ENCODE data around the gene ARID1B. TPM values are rescaled to one million over a fixed set of nuclear protein-coding genes. Genes with fewer than 3 reads are reported as not detected.

ARID1B gene
- total RNA-seq, 1 experiment from 2014 or later, result 60.3 TPM

GRCh38 chr6:156872903-156873302 lies 95.7 kb downstream of the ARID1B start:
- Mint-ChIP-seq H3K36me3 (no peaks in the 10 kb centered on the region), H3K27me3 (ENCODE audit: low read depth) (no peaks in the 10 kb centered on the region), H3K9me3 (no peaks in the 10 kb centered on the region), H3K27ac (peak overlapping the region; percentile 55), H3K4me3 (no peak overlapping the region), H3K4me1 (peaks cover 71% of the 10 kb centered on the region)
- ChIA-PET POLR2A (no interaction called here), CTCF (no interaction called here)
- ATAC-seq, result no peak
- TF ChIP-seq IRF2 (CRISPR knock-in tag; IDR thresholded peaks at IDR 0.05; ENCODE audit: borderline replicate concordance, low read depth) (no peak), SP1 (CRISPR knock-in tag; conservative IDR thresholded peaks at IDR 0.05) (no peak), STAT6 (CRISPR knock-in tag; conservative IDR thresholded peaks at IDR 0.05; ENCODE audit: low read depth) (no peak), E2F4 (CRISPR knock-in tag; IDR thresholded peaks at IDR 0.05; ENCODE audit: borderline replicate concordance, low read depth) (no peak), JUN (CRISPR knock-in tag; IDR thresholded peaks at IDR 0.05) (no peak), ZNF416 (CRISPR knock-in tag; IDR thresholded peaks at IDR 0.05) (no peak), NFE2L1 (CRISPR knock-in tag; IDR thresholded peaks at IDR 0.05) (no peak), IRF1 (CRISPR knock-in tag; IDR thresholded peaks at IDR 0.05) (no peak), CDX4 (CRISPR knock-in tag; IDR thresholded peaks at IDR 0.05; ENCODE audit: borderline replicate concordance) (no peak), GABPB1 (CRISPR knock-in tag; IDR thresholded peaks at IDR 0.05) (no peak), ZNF425 (CRISPR knock-in tag; conservative IDR thresholded peaks at IDR 0.05) (no peak), FOXJ3 (CRISPR knock-in tag; IDR thresholded peaks at IDR 0.05; ENCODE audit: borderline replicate concordance) (no peak), E2F1 (CRISPR knock-in tag; IDR thresholded peaks at IDR 0.05) (no peak), ETV6 (CRISPR knock-in tag; IDR thresholded peaks at IDR 0.05) (no peak), TCF7 (CRISPR knock-in tag; IDR thresholded peaks at IDR 0.05; ENCODE audit: low read depth) (no peak), OVOL2 (CRISPR knock-in tag; IDR thresholded peaks at IDR 0.05; ENCODE audit: borderline replicate concordance) (no peak)
- no peak for DNase-seq (ENCODE audit: low spot score)

- no peak overlapping the region for H3K4me3 Mint-ChIP-seq
- CTCF ChIA-PET, result no interaction called here
- ATAC-seq (no peak; the same call in 1 of the 2 replicates), DNase-seq (ENCODE audit: low spot score) (no peak)
- POLR2A ChIA-PET, result interaction anchor here (1.0 kb wide), 1 partner anchor 147 kb away, joined by 3 read pairs; no protein-coding TSS in a partner anchor
- no peaks in the 10 kb centered on the region for H3K36me3 Mint-ChIP-seq
- no peaks in the 10 kb centered on the region for H3K9me3 Mint-ChIP-seq
- H3K27ac Mint-ChIP-seq, result peak overlapping the region; percentile 55
- peaks cover 69% of the 10 kb centered on the region for H3K4me1 Mint-ChIP-seq
- H3K27me3 Mint-ChIP-seq (ENCODE audit: low read depth), result no peaks in the 10 kb centered on the region
- TF ChIP-seq FOXP1 (CRISPR knock-in tag; IDR thresholded peaks at IDR 0.05; ENCODE audit: borderline replicate concordance) (no peak), MLX (CRISPR knock-in tag; IDR thresholded peaks at IDR 0.05) (no peak), GABPB1 (CRISPR knock-in tag; IDR thresholded peaks at IDR 0.05) (no peak), ATF3 (CRISPR knock-in tag; conservative IDR thresholded peaks at IDR 0.05) (no peak), SMAD3 (CRISPR knock-in tag; IDR thresholded peaks at IDR 0.05; ENCODE audit: borderline replicate concordance) (no peak), NR2C2 (CRISPR knock-in tag; IDR thresholded peaks at IDR 0.05) (no peak), STAT6 (CRISPR knock-in tag; conservative IDR thresholded peaks at IDR 0.05; ENCODE audit: low read depth) (no peak), IRF2 (CRISPR knock-in tag; IDR thresholded peaks at IDR 0.05; ENCODE audit: borderline replicate concordance, low read depth) (no peak)
Observed at GRCh38 chr6:156873654-156874380, 96.6 kb downstream of the ARID1B start.
